WTC11 (cell line): Measurements from ENCODE around the gene AKNAD1.

Experiments used
- ARID4B ChIP-seq: sonication (generic); formaldehyde crosslinking; IDR thresholded peaks from 2 replicates; pipeline ENCODE4 v1.8.0; 2023; ENCODE audit warnings: missing genetic modification reagents, mild to moderate bottlenecking, borderline replicate concordance
- ATF3 ChIP-seq: sonication (generic); formaldehyde crosslinking; conservative IDR thresholded peaks from 2 replicates; pipeline ENCODE4 v1.8.1; 2022; ENCODE audit warnings: mild to moderate bottlenecking, missing genetic modification reagents
- CTCF ChIP-seq: fragments of 200-600 bp; IDR thresholded peaks from 2 replicates; pipeline ENCODE4 v1.8.0; 2022; ENCODE audit warnings: antibody characterized with exemption
- ETV6 ChIP-seq: sonication (generic); formaldehyde crosslinking; IDR thresholded peaks from 2 replicates; pipeline ENCODE4 v1.8.1; 2022; ENCODE audit warnings: mild to moderate bottlenecking, missing genetic modification reagents
- GABPB1 ChIP-seq: sonication (generic); formaldehyde crosslinking; IDR thresholded peaks from 2 replicates; pipeline ENCODE4 v1.8.1; 2023; ENCODE audit warnings: mild to moderate bottlenecking, missing genetic modification reagents
- JUN ChIP-seq: sonication (generic); formaldehyde crosslinking; IDR thresholded peaks from 2 replicates; pipeline ENCODE4 v1.8.0; 2023; ENCODE audit warnings: mild to moderate bottlenecking, missing genetic modification reagents
- MAX ChIP-seq: sonication (generic); formaldehyde crosslinking; IDR thresholded peaks from 2 replicates; pipeline ENCODE4 v1.8.0; 2022; ENCODE audit warnings: mild to moderate bottlenecking, missing genetic modification reagents
- MLX ChIP-seq: sonication (generic); formaldehyde crosslinking; IDR thresholded peaks from 2 replicates; pipeline ENCODE4 v1.8.1; 2023; ENCODE audit warnings: mild to moderate bottlenecking, missing genetic modification reagents, moderate library complexity
- NFYB ChIP-seq: sonication (generic); formaldehyde crosslinking; conservative IDR thresholded peaks from 2 replicates; pipeline ENCODE4 v1.8.0; 2022; ENCODE audit warnings: low read depth, missing genetic modification reagents
- PRDM15 ChIP-seq: sonication (generic); formaldehyde crosslinking; IDR thresholded peaks from 2 replicates; pipeline ENCODE4 v1.8.0; 2022; ENCODE audit warnings: missing genetic modification reagents

- TF ChIP-seq MLX (CRISPR knock-in tag): no peak
- TF ChIP-seq PRDM15 (CRISPR knock-in tag): no peak
- no peak for TF ChIP-seq NFYB (CRISPR knock-in tag)
- TF ChIP-seq CTCF: no peak
- no peak for TF ChIP-seq JUN (CRISPR knock-in tag)
- TF ChIP-seq GABPB1 (CRISPR knock-in tag): no peak
- no peak for TF ChIP-seq MAX
- no peak for TF ChIP-seq ATF3 (CRISPR knock-in tag)
- no peak for TF ChIP-seq ETV6 (CRISPR knock-in tag)
- TF ChIP-seq ARID4B (CRISPR knock-in tag): no peak
These were observed 39.9 kb downstream of the AKNAD1 start for GRCh38 chr1:108817016-108817415.
